Measurements from ENCODE around the gene SMC6.

DNA sequence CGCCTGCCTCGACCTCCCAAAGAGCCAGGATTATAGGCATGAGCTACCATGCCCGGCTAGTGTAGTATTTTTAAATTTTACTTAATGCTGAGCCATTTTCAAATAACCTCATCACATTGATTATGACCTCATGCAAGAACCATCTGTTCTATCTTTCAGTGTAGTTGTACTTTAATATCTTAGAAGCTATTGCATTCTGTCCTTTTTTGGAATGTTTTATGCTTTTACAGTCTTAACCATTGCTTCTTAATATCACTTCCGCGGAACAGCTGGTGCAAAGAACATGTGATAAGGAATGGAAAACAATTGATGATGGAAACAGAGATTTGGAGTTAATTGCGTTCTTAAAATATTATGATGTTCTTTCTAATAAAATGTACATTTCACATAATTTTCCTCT, 3.1 kb upstream of the SMC6 start:
- no peak for TF ChIP-seq POLR2A (IDR thresholded peaks at IDR 0.05)
- TF ChIP-seq, protein P1, sequence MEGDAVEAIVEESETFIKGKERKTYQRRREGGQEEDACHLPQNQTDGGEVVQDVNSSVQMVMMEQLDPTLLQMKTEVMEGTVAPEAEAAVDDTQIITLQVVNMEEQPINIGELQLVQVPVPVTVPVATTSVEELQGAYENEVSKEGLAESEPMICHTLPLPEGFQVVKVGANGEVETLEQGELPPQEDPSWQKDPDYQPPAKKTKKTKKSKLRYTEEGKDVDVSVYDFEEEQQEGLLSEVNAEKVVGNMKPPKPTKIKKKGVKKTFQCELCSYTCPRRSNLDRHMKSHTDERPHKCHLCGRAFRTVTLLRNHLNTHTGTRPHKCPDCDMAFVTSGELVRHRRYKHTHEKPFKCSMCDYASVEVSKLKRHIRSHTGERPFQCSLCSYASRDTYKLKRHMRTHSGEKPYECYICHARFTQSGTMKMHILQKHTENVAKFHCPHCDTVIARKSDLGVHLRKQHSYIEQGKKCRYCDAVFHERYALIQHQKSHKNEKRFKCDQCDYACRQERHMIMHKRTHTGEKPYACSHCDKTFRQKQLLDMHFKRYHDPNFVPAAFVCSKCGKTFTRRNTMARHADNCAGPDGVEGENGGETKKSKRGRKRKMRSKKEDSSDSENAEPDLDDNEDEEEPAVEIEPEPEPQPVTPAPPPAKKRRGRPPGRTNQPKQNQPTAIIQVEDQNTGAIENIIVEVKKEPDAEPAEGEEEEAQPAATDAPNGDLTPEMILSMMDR (IDR thresholded peaks at IDR 0.05) = no peak

Measured in Peyer's patch (tissue), 4 donors.